Measurements from ENCODE around the gene FADS2.

The FADS2 gene

DNA sequence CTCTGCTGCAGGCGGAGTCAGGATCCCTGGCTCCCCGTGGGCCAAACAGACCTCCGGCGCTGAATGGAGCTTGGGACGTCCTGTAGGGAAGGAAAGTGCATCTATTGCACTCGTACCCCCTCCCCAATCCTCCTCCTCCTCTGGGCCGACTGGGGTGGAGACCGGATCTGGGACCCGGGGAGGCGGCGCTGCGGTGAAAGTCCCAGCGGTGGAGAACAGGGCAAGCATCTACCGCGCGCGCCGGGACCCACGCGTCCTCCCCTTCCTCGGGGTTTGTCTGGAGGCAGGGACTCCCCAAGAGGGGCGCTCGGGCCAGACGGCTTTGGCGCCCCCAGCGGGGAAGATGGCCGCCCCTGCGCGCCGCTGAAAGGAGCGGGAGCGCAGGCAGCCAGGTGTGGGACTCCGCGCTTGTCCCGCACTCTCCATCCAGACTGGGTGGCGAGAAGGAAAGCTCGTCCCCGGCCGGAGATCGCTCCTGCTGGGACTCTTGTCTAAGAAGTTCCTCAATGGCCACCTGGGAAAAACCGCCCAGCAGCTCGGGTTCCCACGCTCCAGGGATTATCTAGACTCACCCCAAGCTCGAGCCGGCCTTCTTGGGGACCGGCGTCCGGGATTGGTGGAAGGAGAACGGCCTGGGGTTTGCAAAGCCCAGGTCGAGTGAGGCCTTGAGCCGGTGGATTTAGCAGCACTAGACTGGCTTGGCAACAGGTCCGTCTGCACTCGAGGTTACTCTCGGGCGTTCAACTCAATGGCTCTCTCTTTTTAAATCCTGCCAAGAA lies 718 bp downstream of the FADS2 start:
- peak; percentile 58 to 65 for DNase-seq

DNA sequence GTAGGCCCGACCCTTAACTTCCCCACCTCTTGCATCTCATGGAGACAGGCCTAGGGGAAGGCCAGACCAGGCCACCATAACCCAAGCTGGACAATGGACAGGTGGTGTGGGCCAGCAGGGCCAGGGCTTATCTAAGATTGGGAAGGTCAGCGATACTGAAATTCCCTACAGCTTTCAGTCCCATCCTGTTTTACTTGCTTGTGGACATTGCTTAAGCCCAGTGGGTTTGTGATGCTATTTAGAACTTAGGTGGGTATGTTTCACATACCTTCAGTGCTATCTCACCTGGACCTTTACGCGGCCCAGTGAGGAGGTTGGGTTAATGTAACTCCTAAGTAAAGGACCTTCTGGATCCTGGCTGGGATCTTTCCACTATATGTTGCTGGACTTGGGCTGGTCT lies 1.7 kb downstream of the FADS2 start:
- no peak for DNase-seq

DNA sequence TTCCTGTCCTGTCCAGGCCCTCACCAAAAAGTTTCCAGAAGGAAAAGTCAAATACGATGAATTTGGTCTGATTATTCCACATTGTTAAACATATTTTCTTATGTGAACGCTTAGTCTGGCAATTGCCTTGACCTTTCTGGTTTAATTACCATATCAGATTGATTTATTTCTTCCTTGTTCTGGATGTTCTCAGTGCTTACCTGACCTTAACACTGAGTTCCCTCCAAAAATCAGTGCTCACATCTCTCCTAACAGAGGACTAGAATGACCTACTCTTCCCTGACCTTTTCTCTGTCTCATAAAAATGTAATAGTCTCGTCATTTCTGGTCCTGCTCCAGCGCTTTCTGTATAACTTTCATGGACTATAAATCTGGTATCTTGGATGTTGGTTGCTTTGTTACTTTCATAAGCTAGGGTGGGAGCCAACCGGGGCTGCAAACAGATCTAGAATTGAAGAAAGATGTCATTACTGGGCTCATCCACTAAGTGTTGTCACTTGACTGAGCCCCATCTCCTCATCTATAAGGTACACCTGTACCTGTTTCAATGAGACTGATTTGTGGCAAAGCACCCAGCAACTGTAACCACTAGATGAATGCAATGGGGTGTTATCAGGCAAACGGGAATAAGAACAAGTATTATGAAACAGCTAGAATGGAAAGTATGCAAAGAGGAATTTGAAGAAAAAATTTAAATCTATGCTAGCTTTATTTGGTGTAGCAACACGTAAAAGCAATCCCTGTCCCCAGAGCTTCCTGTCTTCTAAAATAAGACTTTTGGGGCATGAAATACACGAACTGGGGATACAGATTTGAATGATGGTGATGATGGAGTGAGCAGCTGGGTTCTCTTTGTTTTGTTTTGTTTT lies 2.4 kb downstream of the FADS2 start:
- DNase-seq, result no peak

DNA sequence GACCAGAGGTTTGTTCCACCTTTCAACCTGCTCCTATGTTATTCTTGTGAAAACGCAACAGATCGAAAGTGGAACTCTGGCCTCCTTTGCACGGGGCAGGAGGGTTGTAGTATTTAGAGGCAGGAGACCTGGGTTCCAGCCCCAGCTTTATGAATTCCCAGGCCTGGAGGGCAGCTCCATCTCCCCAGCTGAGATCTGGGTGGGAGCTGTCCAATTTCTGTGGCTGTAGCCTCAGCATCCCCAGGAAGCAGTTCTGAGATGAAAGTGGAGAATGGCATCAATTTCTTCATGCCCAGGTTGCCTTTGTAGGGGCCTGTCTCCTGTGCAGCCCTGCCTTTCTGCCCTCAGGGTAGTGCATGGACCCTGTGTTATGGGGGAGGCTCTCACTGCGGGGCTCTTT lies 4.1 kb downstream of the FADS2 start:
- no peak for DNase-seq

DNA sequence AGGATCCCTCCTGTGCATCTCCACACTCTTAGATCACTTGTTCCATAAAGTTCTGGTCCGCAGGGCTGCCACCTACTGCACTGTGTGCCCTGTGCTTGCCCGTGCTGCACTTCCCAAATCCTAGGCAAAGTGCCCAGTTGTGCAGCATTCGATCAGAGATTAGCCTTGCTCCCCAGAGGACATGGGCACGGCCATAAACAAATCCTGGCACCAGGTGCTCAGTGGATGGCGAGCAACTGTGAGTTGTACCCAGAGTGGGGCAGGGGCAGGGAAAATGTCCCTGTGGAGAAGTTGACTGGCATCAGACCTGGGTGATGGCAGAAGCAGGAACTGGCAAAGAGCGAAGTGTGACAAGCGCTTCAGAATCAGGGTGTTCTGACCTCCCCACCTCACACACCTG lies 4.7 kb downstream of the FADS2 start:
- no peak for DNase-seq

DNA sequence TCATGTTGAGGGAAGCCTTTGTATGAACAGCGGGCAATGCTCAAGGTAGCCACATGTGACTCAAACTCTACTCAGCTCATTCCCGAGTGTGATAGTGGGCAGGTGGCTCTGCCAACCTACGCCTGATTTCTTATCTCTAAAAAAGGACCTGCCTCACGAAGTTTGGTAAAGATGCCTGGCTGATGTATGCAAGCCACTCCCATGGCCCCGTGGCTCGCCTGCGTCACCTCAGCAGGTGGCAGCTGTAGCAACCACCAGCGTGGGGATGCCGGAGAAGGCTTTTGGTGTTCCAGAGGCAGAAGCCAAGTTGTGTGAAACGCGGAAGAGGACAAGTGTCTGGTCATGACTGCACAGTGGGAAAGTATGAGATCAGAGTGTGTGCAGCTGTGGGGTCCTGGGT lies 5.4 kb downstream of the FADS2 start:
- DNase-seq, result no peak

DNA sequence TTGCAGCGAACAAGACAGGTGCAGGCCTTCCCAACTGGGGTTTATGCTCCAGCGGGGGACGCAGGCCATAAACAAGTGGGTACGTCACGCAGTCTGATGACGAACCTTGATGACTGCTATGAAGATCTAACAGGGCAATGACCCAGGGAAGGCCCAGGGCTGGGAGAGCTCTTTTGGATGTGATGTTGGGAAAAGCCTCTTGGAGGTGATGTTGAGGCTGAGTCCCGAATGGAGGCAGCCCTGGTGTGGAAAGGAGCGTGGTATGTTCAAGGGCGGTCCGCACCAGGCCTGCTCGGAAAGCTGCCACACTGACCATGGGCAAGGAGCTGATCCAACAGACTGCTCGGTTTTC lies 5.8 kb downstream of the FADS2 start:
- DNase-seq, result no peak

DNA sequence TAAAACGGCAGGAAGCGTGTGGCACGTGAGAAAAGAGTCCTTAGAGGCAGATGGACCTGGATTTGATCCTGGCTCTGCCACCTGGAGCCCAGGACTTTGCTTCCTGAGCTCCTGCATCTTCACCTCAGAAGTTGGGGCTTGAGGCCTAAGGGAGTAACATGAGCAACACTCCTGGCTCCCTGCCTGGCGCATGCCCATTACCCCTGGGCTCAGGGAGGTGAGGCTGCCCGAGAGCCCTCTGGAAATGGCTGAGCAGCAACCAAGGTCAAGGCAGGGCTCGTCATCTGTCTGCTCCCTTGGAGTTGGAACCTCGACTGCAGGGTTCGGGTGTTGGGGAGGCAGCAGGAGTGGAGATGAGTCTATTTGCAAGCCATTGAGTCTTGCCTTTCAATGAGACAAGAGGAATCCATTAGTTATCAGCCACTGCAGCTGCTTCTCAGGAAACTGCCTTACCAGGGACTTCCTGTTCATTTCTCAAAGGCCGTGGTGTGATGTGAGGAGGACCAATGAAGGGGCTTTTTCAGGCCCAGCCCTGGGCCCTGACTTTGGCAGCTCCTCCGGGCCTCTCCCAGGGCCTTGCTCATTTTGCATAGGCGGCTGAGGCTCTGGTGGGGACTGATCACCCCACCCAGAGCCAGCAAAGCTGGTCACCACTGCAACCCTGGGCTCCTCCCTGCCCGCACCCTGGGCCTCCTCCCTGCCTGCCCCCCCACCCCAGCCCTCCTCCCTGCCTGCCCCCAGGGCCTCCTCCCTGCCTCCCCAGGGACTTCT lies 6.4 kb downstream of the FADS2 start:
- peak; percentile 58 to 72 for DNase-seq

DNA sequence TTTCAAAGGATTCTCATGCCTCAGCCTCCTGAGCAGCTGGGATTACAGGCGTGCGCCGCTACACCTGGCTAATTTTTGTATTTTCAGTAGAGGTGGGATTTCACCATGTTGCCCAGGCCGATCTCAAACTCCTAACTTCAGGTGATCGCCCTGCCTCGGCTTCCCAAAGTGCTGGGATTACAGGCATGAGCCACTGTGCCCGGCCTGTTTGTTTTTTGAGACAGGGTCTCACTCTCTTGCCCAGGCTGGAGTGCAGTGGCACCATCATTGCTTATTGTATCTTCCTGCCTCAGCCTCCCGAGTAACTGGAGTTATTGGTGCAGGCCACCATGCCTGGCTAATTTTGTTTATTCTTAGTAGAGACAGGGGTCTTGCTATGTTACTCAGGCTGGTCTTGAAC lies 8.1 kb downstream of the FADS2 start:
- DNase-seq, result no peak

DNA sequence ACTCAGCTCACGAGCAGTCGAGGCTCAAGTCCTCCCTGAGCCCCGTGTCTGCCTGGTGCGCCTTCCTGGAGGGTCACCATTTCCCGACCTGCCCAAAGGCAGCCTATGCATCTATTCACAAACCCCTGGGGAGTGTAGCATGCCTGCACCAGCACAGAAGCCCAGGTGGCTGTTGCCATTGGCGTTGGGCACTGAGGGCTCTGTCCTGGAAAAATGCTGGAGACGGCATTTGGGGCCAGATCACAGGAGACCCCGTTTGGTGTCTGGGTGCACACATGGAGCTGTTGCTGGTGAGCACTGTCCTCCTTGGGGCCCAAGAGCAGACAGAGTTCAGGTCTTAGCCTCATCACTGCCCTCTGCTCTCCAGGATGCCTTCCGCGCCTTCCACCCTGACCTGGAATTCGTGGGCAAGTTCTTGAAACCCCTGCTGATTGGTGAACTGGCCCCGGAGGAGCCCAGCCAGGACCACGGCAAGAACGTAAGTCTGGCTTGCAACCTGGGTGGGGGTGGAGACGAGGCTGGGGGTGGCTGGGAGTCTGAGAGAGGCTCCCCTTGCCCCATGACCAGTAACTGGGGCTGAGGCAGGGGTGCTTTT lies 9.4 kb downstream of the FADS2 start:
- no peak for DNase-seq

DNA sequence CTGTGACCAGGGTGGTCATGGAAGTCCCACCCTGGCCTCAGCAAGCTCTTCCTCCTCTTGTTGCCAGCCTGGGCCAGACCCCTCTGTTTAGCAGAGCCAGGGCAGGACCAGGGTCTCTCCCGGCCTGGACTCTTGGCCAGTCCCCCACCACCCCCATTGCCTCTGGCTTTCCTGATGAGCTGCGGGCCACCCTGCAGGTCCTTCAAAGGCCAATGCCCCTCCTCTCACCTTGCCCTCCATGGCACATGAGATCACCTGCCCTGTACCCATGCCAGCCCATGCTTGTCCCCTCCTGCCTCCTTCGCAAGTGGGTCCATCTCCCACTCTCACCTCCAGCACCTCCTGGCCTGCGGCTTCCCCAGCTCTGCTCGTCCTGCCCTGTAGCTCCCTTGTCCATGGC lies 10.4 kb downstream of the FADS2 start:
- no peak for DNase-seq

DNA sequence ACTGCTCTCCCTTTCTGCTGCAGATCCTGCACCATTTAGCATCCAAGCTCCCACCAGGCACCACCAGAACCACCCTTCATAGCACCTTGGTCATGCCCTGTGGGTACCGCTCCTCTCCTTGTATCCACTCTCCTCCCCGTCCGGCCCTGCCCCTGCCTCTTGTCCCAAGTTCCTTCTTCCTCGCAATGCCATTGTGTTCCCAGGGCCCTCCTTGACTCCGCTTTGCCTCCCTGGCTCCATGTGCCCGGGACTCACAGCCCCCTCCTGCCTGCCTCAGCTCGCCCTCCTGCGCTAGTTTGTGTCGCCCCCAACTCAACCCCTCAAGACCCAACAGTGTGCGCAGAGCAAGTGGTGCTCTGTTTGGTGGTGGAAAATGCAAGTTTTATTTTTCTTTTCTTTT lies 10.8 kb downstream of the FADS2 start:
- DNase-seq, result no peak

DNA sequence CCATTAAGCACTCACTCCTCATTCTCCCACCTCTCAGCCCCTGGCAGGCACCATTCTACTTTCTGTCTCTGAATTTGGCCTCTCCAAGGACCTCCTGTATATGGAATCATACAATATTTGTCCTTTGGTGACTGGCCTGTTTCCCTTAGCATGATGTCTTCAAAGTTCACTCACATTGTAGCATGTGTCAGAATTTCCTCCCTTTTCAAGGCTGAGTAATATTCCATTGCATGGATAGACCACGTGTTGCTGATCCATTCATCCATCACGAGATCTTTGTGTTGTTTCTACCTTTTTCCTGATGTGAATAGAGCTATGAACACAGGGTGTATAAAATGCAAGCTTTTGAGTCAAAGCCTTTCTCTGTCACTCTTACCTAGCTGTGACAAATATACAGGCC lies 11.6 kb downstream of the FADS2 start:
- DNase-seq, result no peak

DNA sequence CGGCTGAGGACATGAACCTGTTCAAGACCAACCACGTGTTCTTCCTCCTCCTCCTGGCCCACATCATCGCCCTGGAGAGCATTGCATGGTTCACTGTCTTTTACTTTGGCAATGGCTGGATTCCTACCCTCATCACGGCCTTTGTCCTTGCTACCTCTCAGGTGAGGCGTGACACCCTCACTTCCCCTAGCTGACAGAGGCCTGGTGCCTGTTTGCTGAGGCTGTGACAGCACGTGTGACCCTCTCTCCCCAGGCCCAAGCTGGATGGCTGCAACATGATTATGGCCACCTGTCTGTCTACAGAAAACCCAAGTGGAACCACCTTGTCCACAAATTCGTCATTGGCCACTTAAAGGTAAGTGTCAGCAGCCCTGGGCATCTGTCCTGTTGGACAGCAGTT lies 12.3 kb downstream of the FADS2 start:
- DNase-seq, result no peak

DNA sequence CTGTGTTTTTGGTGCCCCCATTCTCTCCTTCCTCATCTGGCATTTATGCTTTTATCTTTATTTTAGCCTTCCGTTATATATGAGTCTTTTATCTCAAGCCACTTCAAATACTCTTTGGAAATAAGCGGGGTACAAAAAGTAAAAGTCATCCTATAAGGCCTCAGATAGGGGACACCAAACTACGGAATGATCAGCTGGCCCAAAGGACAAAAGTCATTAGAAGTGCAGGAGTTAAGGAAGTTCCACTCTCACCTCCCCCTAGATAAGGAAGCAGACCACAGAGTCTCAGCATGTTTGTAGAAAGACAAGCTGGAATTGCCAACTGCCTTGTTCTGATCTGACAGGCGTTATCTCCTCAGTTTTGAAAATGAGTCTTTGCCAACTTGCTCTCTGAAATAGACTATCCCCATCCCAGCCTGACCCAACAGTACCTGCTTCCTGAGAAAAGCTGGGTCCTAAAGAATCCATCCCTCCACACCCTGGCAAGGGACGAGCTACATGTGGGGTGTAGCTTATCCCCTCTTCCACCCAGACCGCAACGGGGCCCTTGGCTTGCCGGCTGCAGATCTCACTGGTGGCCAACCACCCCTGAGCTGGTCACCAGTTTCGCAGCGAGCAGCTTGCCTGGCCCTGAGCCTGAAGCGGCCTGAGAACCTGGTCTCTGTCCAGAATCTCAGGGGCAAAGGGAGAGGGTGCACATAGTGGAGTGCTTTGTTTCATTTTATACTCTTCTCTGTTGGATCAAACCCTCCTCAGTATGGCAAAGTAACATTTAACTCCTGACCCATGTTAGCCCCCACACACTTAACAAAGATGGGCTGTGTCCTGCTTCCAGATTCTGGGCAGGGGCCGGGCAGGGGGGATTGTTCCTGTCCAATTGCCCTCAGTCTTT lies 13.8 kb downstream of the FADS2 start:
- DNase-seq, result no peak

DNA sequence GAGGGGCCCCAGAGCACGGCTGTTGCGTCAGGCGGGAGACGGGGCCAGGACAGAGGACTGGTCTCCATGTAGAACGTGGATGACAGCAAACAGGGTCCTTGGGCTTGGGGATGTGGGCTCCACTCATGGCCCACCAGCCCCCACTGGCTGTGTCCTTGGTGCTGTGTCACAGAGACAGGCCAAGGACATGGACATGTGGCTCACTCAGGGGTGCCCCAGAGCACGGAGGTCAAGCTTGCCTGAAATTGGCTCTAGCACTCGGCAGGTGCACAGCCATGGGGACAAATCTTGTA lies 14.4 kb downstream of the FADS2 start:
- DNase-seq, result no peak

DNA sequence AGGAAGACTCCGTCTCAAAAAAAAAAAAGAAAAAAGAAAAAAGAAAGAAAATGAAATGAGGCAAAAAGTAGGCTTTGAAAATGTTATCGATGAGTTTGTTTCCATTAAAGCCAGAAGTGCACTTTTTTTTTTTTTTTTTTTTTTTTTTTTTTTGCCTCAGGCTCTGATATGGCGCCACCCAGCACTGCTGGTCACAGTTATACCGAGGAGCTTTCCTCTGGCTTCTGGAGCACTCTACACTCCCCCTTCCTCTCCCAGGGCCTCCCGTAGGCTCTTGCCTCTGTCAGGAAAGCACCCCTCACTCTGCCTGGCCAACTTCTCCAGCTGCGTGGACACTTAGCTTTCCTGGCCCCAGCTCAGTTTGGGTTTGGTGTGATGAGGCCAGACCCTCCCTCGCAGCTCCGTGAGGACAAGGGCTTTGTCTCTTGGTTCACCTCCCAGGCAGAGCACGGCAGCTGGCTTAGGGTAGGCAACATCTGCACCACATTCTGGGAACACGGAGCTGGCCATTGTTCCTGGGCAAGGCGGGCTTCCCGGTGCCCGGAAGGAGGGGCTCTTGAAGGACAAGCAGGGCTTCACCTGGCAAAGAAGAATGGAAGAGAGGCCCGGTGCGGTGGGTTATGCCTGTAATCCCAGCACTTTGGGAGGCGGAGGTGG lies 16.9 kb downstream of the FADS2 start:
- DNase-seq, result no peak

DNA sequence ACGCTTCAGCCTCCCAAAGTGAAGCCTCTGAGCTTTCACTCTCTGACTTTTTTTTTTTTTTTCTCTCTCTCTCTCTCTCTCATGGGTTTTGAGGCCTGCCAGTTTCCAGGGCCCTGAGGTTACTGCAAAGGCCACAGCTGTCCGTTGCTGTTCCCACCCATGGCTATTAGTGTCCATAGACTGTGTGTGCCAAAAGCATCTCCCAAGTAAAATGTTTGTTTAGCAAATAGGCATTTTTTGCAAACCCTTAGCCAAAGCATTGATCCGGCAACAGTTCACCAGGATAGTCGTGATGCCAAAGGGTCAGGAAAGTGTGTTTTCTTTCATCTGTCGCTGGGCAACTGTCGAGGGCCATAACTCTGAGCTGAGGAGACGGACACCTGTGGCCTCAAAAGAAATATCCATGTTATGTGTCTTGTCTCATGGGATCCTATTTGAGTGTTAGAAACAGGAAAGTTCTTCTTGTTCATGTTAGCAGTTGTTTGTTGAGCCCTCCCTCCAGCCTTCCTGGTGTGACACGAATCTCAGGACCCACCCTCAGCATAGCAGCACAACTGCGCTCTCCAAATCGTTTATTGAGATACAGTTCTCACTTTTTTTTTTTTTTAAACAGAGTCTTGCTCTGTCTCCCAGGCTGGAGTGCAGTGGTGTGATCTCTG lies 18.4 kb downstream of the FADS2 start:
- DNase-seq, result no peak

DNA sequence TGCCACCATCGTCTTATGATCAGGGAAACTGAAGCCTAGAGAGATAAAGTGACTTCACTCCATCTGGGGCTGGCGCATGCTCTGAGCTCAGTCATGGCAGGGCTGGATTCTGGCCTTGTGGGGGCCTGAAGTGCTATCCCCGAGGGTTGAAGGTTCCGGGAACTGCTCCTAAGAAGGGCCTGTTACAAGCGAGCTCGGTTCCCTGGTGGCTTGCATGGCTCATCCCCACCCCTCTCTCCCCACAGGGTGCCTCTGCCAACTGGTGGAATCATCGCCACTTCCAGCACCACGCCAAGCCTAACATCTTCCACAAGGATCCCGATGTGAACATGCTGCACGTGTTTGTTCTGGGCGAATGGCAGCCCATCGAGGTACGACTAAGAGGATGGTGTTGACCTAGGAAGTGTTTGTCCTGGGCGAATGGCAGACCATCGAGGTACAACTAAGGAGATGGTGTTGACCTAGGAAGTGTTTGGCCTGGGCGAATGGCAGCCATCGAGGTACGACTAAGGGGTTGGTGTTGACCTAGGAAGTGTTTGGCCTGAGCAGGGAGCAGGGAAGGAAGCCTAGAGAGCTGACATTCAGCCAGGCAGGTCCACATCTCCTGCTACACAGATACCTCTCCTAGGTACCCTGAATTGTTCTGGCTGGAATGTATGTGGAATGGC lies 19.9 kb downstream of the FADS2 start:
- no peak for DNase-seq

DNA sequence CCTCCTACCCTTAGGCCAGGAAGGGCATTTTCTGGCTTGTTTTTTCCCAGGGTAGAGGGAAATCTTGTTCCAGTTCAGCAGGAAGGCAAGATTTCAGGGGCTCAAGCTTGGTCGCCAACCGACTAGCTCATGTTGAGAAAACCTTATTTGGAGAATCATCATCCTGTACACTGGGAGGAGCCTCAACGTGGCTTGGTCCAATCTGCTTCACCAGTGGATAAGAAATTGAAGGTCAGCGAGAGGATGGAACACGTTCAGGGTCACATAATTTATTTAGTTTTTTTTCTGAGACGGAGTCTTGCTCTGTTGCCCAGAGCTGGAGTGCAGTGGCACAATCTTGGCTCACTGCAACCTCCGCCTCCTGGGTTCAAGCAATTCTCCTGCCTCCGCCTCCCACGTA lies 20.5 kb downstream of the FADS2 start:
- no peak for DNase-seq

DNA sequence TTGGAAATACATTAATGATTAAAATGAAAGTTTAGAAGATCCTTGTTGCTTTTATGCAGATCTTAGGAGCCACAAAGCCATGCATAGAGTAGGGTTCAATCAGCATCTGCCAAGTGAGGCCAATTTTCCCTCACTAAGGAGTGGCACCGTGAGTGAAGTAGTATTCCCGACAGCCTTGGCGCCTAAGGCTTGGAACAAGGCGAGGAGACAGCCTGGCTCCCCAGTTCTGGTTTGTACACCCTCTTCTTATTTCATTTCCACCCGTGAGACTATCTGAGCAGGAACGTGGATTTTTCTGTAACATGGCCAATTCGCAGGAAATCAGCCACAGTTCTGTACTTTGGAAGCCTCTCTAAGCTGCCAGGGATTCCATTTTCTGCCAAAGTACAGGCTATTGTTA lies 22.6 kb downstream of the FADS2 start:
- no peak for DNase-seq
